M059J (cell line): ENCODE data around the gene ARID4B. TPM values are rescaled to one million over a fixed set of nuclear protein-coding genes. Genes with fewer than 3 reads are reported as not detected.
"Not testable (repeated sequence)": the region's sequence is repeated elsewhere in the genome, so short reads cannot be mapped to it uniquely, and the experiment has no call there.

Experiments
- DNase-seq: peaks from one replicate; pipeline ENCODE4 v3.0.0-alpha.2; 2012; ENCODE audit warnings: low read depth
- total RNA-seq: library from RNA; depleted of rRNA; stranded (reverse); fragments of >200 nt; shearing (Covaris generic); gene quantifications from 2 replicates; pipeline ENCODE4 v1.2.3, GENCODE V29; 2014

The ARID4B gene
- total RNA-seq, 1 experiment from 2014 or later = 17.0 TPM

DNA sequence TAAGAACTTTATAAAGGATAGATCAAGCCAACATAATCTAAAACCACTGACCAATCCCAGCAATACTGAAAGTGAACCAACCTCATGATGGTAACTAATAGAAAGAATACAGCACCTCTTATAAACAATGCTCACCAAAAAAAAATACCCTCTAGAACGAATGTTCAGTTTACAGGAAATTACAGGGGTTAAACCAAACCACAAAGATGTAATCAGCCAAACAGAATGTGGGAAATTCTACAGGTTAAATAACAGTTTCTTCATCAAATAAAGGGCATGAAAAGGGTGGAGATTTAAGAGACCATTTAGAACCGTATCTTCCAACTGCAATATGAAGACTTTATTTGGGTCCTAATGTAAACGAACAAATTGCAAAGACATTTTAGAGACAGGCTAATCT is 30.4 kb downstream of the ARID4B start:
- DNase-seq = peak; percentile 85

DNA sequence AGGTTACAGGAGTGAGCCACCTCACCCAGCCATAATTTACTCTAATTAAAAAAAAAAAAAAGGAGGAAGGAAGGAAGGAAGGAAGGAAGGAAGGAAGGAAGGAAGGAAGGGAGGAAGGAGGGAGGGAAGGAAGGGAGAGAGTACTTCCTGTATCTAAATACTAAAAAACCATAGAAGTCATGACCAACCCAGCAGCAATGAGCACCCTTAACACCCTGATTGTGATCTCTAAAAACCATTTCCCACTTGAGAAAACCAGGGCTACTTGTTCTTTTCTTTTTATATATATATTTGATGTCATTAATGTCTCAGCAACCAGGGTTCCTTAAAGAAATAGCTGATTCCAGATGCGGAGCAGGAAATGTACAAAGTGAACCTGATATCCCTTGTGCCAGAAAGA is 31.2 kb downstream of the ARID4B start:
- DNase-seq = no peak

DNA sequence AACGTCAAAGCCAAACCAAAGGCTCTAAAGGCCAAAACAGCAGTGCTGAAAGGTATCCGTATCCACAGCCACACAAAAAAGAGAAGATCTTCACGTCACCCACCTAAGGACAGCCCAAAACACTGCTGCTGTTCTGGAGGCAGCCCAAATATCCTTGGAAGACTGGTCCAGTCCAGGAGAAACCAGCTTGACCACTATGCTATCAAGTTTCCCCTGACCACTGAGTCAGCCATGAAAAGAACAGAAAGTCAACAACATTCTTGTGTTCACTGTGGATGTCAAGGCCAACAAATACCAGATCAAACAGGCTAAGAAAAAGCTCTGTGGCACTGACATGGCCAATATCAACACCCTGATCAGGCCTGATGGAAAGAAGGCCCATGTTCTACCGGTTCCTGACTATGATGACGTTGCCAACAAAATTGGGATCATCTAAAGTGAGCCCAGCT is 32.1 kb downstream of the ARID4B start:
- peak; percentile 87 for DNase-seq

DNA sequence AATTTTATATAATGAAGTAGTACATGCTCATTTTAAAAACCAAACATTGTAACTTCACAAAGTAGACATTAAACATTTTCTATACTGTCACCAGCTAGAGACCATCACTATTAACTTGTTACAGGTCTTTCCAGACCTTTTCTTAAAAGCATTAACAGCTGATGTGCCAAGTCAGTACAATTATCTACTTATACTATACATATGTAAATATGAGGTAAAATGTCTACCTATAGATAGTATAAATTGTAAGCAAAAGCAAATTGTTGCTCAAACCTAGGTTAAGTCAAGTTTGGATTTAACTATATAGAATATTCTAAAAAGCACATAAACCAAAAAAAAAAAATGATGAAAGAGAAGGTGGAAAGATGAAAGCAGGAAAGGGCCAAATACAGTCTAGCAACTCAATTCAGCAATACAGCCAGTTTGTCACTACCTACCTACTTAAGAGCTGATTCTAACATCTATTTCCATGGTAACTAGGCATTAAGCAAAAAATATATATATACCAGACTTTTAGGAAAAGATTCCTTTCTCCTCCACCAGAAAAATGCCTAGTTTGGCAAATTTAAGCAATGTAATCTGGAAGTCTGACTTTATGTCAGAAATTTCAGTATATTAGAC is 34.5 kb downstream of the ARID4B start:
- no peak for DNase-seq

DNA sequence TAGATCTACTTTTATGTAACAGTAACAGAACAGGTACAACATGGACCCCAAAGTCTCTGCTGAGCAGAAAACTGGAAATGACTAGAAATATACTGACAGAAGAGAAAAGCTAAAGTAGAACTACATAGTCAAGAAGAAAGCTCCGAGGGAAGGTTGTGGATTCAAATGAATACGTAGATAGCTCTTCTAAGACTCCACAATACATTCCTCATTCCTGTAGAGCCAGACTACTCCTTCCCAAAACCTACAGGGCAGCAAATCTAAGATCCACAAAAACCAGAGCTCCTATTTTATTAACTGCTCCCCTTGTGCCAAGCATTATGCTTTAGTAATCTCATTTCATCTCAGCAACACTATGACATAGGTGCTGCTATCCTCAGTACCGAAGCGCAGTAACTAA is 35.2 kb downstream of the ARID4B start:
- DNase-seq = no peak

DNA sequence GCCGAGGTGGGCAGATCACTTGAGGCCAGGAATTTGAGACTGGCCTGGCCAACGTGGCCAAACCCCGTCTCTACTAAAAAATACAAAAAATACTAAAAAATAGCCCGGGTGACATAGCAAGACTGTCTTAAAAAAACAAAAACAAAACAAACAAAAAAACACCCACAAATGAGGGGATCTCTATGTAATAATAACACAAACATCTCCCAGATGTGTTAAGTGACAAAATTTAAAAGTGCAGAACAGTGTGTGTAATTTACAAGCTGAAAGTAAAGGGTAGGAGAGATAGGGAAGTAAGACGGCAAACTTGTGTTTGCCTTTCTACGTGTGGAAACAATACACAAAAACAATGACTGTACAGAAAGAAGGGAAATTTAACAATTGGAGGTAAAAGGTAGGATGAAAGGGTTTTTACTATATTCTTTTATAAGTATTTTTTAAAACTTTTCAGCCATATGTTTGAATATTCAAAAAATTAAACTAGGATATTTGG is 36.3 kb downstream of the ARID4B start:
- no peak for DNase-seq

DNA sequence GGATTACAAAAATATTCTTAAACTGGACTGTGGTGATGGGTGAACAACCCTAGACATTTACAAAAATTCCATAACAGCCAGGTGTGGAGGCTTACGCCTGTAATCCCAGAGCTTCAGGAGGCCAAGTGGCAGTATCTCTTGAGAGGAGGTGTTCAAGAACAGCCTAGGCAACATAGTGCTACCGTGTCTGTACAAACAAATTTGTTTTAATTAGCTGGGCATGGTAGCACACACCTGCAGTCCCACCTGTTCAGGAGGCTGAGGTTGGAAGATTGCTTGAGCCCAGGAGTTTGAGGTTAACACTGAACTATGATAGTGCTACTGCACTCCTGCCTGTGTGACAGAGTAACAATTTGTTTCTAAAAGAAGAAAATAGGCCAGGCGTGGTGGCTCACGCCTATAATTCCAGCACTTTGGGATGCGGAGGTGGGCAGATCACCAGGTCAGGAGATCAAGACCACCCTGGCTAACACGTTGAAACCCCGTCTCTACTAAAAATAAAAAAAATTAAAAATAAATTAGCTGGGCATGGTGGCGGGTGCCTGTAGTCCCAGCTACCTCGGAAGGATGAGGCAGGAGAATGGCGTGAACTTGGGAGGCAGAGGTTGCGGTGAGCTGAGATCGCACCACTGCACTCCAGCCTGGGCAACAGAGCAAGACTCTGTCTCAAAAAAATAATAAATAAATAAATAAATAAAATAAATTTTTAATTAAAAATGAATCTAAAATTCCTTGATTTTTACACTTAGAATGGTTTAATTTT is 37.1 kb downstream of the ARID4B start:
- no peak for DNase-seq

DNA sequence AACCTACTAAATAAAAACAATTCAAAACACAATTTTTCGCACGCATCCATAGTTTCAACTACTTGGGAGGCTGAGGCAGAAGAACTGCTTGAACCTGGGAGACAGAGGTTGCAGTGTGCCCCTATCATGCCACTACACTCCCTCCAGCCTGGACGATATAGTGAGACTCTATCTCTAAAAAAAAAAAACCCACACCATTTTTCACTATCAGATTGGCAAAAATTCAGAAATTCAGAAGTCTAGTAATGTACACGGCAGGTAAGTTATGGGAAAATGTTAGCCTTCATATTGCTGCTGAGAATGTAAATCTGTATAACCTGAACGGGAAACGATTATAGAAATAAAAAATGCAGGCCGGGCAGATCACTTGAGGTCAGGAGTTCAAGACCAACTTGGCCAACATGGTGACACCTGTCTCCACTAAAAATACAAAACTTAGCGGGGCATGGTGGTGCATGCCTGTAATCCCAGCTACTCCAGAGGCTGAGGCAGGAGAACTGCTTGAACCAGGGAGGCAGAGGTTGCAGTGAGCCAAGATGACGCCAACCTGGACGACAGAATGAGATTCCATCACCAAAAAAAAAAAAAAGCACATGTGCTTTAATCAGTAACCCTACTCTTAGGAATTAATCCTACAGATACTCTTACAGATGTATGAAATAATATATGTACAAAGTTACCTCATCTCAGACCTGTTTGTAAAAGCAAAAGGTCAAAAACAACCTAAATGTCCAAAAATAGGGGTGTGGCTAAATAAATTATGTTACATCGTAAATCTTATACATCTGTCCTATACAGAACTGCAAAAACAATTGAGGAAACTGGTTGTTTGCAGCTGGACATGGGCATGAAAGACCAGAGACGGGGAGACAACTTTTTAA is 37.9 kb downstream of the ARID4B start:
- DNase-seq = no peak

DNA sequence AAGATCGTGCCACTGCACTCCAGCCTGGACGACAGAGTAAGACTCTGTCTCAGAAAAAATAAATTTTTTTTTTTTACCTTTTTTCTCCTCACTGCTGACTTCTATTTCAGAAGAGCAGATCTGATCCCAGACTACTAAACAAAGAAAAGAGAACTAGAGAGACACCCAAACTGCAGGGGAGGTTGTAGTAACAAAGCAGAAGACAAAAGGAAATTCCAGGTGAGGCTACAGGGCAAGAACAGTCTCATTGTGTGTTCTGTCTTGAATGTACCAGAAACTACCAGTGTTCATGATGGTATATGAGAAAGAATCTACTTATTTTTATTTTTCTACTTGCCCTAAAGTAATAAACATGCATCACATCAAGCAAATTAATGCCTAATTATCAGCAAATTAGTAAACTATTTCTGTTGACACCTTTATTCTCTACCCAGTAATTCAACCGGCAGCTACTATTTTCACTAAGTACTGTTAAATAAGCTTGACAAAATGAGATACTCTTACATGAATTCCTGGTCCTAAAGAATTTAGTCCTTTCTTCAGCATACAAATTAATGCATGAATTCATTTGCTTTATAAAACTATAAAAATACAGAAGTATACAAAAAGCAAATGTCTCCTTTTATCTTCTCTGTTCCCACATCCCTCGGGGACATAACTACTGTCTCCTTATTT is 40.6 kb downstream of the ARID4B start:
- DNase-seq = no peak

DNA sequence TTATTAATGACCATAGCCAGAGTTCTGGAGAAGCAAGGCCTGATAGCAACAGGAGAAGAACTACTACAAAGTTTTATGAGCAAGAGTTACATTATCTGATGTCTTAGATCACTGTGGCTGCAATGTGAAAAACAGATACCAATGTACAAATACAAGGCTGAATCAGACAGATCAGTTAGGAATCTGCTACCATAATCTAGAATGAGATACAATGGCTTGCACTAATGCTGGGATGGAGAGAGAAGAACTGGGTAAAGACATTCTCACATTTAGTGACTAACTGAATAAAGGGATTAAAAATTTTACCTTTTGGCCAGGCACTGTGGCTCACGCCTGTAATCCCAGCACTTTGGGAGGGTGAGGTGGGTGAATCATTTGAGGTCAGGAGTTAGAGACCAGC is 41.3 kb downstream of the ARID4B start:
- peak; percentile 9 for DNase-seq

DNA sequence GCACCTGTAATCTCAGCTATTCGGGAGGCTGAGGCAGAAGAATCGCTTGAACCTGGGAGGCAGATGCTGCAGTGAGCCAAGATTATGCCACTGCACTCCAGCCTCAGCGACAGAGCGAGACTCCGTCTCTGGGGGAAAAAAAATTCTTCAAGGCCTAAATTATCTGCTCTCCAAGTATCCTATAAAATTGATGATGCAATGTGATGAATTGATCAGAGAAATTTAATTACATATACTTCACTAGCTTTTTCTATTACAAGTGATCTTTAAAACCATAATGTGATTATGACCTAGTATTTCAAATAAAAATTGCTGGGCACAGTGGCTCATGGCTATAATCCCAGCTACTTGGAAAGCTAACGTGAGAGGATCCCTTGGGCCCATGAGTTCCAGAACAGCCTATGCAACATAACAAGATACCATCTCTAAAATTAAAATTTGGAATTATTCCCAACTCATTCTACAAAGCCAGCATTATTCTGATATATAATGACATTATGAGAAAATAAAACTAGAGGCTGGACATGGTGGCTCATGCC is 43.7 kb downstream of the ARID4B start:
- DNase-seq = no peak

DNA sequence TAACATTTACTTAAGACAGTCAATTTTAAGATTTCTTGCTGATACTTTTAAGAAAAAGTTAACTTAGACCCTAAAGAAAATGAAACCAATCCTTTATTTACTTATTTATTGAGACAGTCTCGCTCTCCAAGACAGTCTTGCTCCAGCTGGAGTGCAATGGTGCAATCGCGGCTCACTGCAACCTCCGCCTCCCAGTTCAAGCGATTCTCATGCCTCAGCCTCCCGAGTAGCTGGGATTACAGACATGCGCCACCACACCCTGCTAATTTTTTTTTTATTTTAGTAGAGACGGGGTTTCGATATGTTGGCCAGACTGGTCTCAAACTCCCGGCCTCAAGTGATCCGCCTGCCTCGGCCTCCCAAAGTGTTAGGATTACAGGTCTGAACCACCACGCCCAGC is 44.3 kb downstream of the ARID4B start:
- DNase-seq = not testable (repeated sequence)

DNA sequence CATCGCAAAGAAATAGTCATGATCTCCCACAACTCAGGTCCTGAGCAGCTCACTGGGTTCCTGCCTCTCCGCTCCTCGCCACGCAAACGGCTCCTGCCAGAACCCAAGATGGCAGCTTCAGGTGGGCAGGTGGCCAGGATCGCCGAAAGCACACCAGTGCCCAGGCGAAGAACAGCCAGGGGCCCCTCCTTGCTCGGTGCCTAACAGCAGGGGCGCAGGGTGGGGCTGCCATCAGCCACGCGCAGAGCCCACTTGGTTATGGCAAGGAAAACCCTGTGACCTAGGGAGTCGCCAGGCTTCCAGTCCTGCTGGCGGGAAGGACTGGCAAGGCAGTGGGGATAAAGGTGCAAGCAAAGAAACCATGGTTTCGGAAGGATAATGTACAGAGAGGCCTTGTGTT is 47.5 kb downstream of the ARID4B start:
- DNase-seq = no peak

DNA sequence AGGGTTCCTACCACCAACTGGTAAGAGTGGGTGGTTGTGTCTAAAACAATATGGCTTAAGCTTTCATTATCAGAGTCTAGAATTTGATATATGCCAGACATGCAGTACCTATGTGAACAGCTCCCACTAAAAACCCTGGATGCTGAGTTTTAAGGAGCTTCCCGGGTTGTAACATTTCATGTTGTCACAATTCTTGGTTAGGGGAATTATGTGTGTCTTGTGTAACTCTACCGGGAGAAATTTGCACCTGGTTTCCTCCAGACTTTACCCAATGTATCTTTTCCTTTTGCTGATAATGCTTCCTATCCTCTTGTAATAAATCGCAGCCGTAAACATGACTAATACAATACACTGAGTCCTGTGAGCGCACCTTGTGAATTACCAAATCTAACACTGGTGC is 48.3 kb downstream of the ARID4B start:
- DNase-seq = no peak

DNA sequence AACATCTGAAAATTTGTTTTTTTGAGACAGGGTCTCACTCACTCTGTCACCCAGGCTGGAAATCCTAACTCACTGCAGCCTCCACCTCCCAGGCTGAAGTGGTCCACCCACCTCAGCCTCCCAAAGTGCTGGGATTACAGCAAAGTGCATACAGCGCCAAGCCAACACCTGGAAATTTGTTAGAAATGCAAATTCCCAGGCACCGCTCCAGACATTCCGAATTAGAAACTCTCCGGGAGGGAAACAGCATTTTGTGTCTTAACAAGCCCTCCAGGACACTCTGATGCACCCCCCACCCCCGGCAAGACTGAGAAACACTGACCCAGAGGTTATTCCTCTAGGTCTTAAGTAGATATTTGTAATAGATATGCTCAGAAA is 49.1 kb downstream of the ARID4B start:
- no peak for DNase-seq

DNA sequence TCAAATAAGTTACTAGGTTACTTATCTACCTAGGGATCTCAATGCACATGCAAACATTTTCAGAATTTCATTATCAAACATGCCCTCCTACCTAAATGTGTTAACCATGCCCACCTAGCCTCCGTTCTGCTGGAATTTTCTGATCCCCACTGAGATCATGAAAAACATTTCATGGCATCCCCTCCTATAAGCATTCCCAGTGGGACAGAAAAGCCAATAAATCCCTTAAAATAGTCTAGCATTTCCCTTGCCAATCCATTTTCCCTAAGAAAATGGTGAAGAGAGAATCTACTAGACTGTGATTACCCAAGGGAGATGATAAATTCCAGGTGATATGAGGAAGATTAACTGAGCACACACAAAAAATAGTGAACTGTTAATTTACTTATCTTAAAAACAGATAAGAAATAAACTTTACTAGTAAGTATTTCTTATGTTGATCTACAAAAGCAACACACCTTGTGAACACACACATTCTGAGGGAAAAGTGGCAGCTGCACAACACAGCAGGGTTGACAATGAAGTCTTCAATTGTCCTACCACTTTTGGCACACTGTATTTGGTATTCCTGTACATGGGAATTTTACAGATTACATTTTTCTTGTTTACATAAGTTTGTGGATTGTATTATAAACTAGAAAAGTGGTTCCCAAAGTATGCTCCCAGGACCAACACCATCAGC is 49.6 kb downstream of the ARID4B start:
- no peak for DNase-seq

DNA sequence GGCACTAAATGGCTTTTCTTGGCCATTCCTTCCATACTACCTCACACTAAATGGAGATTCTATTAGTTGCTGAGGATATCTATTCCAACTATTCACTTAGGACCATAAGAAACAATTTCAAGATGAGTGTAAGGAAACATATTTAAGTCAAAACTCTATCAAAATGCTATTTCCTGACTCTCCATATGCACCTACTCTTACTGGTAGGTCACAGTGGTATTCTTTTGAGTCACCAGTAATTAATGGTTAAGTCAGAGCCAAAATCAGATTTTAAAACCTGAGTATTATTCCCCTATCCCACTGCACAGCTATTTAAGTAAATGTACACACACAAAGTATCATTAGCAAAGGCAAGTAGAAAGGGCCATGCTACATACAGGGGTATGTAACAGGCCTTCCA is 50.3 kb downstream of the ARID4B start:
- no peak for DNase-seq

DNA sequence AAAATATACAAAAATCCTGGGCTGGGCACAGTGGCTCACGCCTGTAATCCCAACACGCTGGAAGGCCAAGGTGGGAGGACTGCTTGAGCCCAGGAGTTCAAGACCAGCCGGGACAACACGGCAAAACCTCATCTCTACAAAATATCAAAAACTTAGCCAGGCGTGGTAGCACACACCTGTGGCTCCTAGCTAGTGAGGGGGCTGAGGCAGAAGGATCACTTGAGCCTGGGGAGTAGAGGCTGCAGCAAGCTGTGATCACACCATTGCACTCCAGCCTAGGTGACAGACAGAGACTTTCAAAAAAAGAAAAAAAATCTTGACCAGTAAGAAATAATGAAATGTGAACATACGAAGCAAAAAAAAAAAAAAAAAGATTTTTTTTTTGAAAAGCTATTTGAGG is 52.1 kb downstream of the ARID4B start:
- DNase-seq = no peak

DNA sequence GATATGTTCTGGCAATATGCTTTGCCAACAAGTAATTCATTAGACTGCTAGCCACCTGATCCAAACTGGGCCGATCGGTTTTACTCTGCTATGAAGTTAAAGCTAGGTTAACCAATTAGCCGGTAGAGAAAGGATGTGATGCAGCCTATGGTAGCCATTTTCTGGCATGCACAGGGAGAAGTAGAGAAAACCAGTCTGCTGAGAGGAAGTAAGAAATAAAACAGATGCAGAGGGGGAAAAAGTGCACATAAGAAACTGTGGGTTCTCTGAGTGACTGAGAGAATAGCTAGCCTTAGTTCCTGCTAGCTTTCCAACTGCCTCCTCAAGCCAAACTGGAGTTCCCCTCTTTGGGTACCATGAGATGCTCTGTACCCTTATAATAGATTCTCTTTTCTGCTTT is 52.8 kb downstream of the ARID4B start:
- no peak for DNase-seq

DNA sequence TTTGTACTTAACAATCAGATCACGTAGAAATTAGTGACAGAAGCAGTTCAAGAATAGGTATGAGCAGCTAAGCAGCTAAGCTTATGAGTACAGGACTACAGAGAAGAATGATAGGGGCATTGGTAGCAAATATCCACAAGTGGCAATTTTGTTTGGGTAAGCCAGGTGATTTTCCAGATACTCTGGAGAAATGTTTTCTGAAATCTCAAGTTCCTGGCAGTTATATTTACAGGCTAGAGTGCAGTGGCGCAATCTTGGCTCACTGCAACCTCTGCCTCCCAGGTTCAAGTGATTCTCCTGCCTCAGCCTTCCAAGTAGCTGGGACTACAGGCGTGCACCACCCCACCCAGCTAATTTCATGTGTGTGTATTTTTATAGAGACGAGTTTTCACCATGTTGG is 55.1 kb downstream of the ARID4B start:
- DNase-seq = no peak

DNA sequence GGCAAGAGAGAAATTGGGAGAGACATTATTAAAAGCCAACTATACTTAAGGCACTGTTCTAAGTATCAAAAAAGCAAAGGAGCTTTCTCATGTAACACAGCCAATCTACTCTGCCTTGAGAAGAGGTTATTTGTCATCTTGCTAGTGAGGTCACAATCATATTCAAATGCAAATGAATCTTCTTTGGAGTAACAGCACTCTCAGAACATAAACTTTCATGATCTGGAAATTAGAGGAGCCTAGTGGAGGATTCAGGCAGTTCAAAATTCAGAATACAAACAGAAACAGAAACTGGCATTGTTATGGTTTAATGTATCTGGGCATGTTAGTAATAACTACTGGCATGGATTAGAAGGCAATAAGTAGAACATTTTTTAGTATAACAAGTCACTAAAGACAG is 57.4 kb downstream of the ARID4B start:
- DNase-seq = peak; percentile 73
